K562 (cell line): ENCODE measurements around the gene POLD4. TPM values are rescaled to one million over a fixed set of nuclear protein-coding genes. Genes with fewer than 3 reads are reported as not detected.

Source experiments
- ATAC-seq: fragments of 200-7000 bp; cut with Tn5 transposase; 3 replicates; pipeline ENCODE4 v1.9.1; 2020; ENCODE audit warnings: moderate library complexity
- BruUV-seq: library from RNA; stranded (reverse); fragments of 400-500 nt; replicated peaks from 2 replicates; lab custom pipeline; 2021; lab: Mats Ljungman, UMichigan
- CTCF ChIA-PET: fragments of 300-600 bp; formaldehyde crosslinking; extraction: SDS; loops from one replicate; lab custom pipeline; 2021; ENCODE audit warnings: low intra/inter-chr PET ratio; lab: Yijun Ruan, JAX
- POLR2A ChIA-PET: fragments of 300-600, 350-650 bp; sonication (Branson Sonifier 250); formaldehyde crosslinking; extraction: SDS; loops from one replicate; lab custom pipeline; 2021; ENCODE audit warnings: antibody characterized with exemption, inconsistent platforms; lab: Yijun Ruan, JAX
- DNase-seq, 4 experiments: peaks; one replicate each; pipeline versions ENCODE4 v3.0.0 to v3.0.0-alpha.2; 2011 to 2018; ENCODE audit warnings: low spot score in 3 of 4, mixed read lengths in 3 of 4; ENCODE audit errors: extremely low read depth in 1 of 4
- FAIRE-seq: peaks from 2 replicates; lab custom pipeline; 2011; peaks lifted over from hg19 to GRCh38; lab: Jason Lieb, UNC
- H2AFZ ChIP-seq: 2 replicates; pipeline ENCODE4 v1.6.0; 2011; ENCODE audit warnings: low read depth, low read length, control low read depth, inconsistent platforms
- H3K27ac ChIP-seq: fragments of 200-600 bp; 3 replicates; pipeline ENCODE4 v1.8.0; 2011; ENCODE audit warnings: low read depth, mild to moderate bottlenecking, control low read depth, inconsistent platforms, low read length, moderate library complexity, mixed read lengths; ENCODE audit errors: extremely low read depth
- H3K27me3 ChIP-seq, 2 experiments: fragments of 300-600 bp in 1 of 2; 2 replicates in 1 of 2; 3 replicates in 1 of 2; pipeline versions ENCODE4 v1.6.0 to v1.8.0; 2011; ENCODE audit warnings: inconsistent platforms in 2 of 2, low read length in 2 of 2, mild to moderate bottlenecking in 1 of 2, mixed read lengths in 1 of 2, moderate library complexity in 1 of 2; ENCODE audit not compliant: control insufficient read depth in 2 of 2, insufficient read depth in 2 of 2
- H3K36me3 ChIP-seq: fragments of 300-600 bp; 3 replicates; pipeline ENCODE4 v1.8.0; 2011; ENCODE audit warnings: mild to moderate bottlenecking, low read length, inconsistent platforms; ENCODE audit not compliant: control insufficient read depth, insufficient read depth
- H3K4me1 ChIP-seq, 2 experiments: fragments of 200-600 bp in 1 of 2; replicated peaks in 1 of 2; 2 replicates in 1 of 2; 3 replicates in 1 of 2; pipeline versions ENCODE4 v1.5.1 to v1.8.0; 2011; ENCODE audit warnings: inconsistent platforms in 2 of 2, low read length in 2 of 2, mild to moderate bottlenecking in 1 of 2, mixed read lengths in 1 of 2, moderate library complexity in 1 of 2; ENCODE audit not compliant: control insufficient read depth in 2 of 2, insufficient read depth in 2 of 2
- H3K4me2 ChIP-seq: 2 replicates; pipeline ENCODE4 v1.6.1; 2011; ENCODE audit warnings: low read length, control low read depth, inconsistent platforms, mixed read lengths; ENCODE audit not compliant: insufficient read depth
- H3K4me3 ChIP-seq: fragments of 200-600 bp; sonication (generic), shearing (Covaris generic); 2 replicates; pipeline ENCODE4 v1.5.1; 2016; ENCODE audit warnings: control low read depth, inconsistent platforms
- H3K79me2 ChIP-seq: fragments of 200-600 bp; 3 replicates; pipeline ENCODE4 v1.8.0; 2011; ENCODE audit warnings: low read length, inconsistent platforms; ENCODE audit not compliant: control insufficient read depth, insufficient read depth
- H3K9ac ChIP-seq, 2 experiments: 2 replicates each; pipeline versions ENCODE4 v1.6.0 to v1.6.1; 2011; ENCODE audit warnings: low read depth in 2 of 2, low read length in 2 of 2, control low read depth in 1 of 2, inconsistent platforms in 1 of 2, mild to moderate bottlenecking in 1 of 2, mixed read lengths in 1 of 2; ENCODE audit not compliant: insufficient read depth in 1 of 2
- H3K9me1 ChIP-seq: one replicate; pipeline ENCODE4 v1.6.0; 2011; ENCODE audit warnings: inconsistent platforms, mild to moderate bottlenecking, low read length, moderate library complexity; ENCODE audit not compliant: control insufficient read depth, insufficient read depth
- H3K9me3 ChIP-seq: replicated peaks from 2 replicates; pipeline ENCODE4 v1.5.1; 2011; ENCODE audit warnings: low read depth, low read length, inconsistent platforms; ENCODE audit not compliant: control insufficient read depth, insufficient read depth
- H4K20me1 ChIP-seq: replicated peaks from 2 replicates; pipeline ENCODE4 v1.6.1; 2011; ENCODE audit warnings: low read length, inconsistent platforms, mixed read lengths; ENCODE audit not compliant: control insufficient read depth, insufficient read depth
- CREM ChIP-seq: IDR thresholded peaks from 2 replicates; pipeline ENCODE4 v1.6.1; 2014; ENCODE audit warnings: antibody characterized with exemption, low read depth
- CTCF ChIP-seq, 3 experiments: IDR thresholded peaks in 2 of 3; conservative IDR thresholded peaks in 1 of 3; 2 replicates each; pipeline ENCODE4 v1.5.1; 2011 to 2012; ENCODE audit warnings: low read length in 3 of 3, mild to moderate bottlenecking in 3 of 3, control low read depth in 2 of 3, improper control_type of control experiment in 1 of 3, inconsistent platforms in 1 of 3, low read depth in 1 of 3, mixed read lengths in 1 of 3, moderate library complexity in 1 of 3; ENCODE audit not compliant: insufficient read depth in 2 of 3
- FOS ChIP-seq: IDR thresholded peaks from 3 replicates; pipeline ENCODE4 v1.6.1; 2011; ENCODE audit not compliant: insufficient read length; ENCODE audit errors: extremely low read depth
- FOXA3 ChIP-seq, 2 experiments: fragments of 450-650 bp in 1 of 2; sonication (generic) in 1 of 2; formaldehyde crosslinking; IDR thresholded peaks in 1 of 2; conservative IDR thresholded peaks in 1 of 2; 2 replicates each; pipeline versions ENCODE4 v1.4.0 to v1.8.0; 2020 to 2022; ENCODE audit warnings: mild to moderate bottlenecking in 2 of 2, missing genetic modification reagents in 1 of 2
- MLX ChIP-seq, 2 experiments: fragments of 450-650 bp in 1 of 2; sonication (generic) in 1 of 2; formaldehyde crosslinking; conservative IDR thresholded peaks; 2 replicates each; pipeline versions ENCODE4 v1.4.0 to v1.8.1; 2020 to 2022; ENCODE audit warnings: mild to moderate bottlenecking in 1 of 2, missing genetic modification reagents in 1 of 2
- NFRKB ChIP-seq: fragments of 450-650 bp; IDR thresholded peaks from 2 replicates; pipeline ENCODE4 v1.6.1; 2016; ENCODE audit warnings: low read depth
- NR3C1 ChIP-seq: sonication (generic); formaldehyde crosslinking; IDR thresholded peaks from 2 replicates; pipeline ENCODE4 v1.8.1; 2022; ENCODE audit warnings: missing genetic modification reagents
- RFX1 ChIP-seq: fragments of 450-650 bp; IDR thresholded peaks from 2 replicates; pipeline ENCODE4 v1.6.1; 2016; ENCODE audit warnings: mild to moderate bottlenecking, moderate library complexity
- SMC3 ChIP-seq: conservative IDR thresholded peaks from 2 replicates; pipeline ENCODE4 v1.6.1; 2011; ENCODE audit warnings: low read depth, low read length, improper control_type of control experiment; ENCODE audit not compliant: insufficient read depth
- STAT5B ChIP-seq: fragments of 250-450 bp; sonication (Bioruptor Pico); IDR thresholded peaks from 2 replicates; pipeline ENCODE4 v1.8.0; 2021; ENCODE audit warnings: mild to moderate bottlenecking, inconsistent platforms
- ZNF449 ChIP-seq: fragments of 250-450 bp; sonication (Bioruptor Pico); IDR thresholded peaks from 2 replicates; pipeline ENCODE4 v1.8.0; 2022; ENCODE audit warnings: moderate library complexity, mild to moderate bottlenecking, inconsistent platforms
- ZNF586 ChIP-seq: fragments of 450-650 bp; formaldehyde crosslinking; conservative IDR thresholded peaks from 2 replicates; pipeline ENCODE4 v1.4.0; 2020; ENCODE audit warnings: mild to moderate bottlenecking, moderate library complexity
- ZNF77 ChIP-seq: fragments of 250-450 bp; sonication (Bioruptor Pico); IDR thresholded peaks from 2 replicates; pipeline ENCODE4 v1.5.0; 2020
- WGBS: fragments of 100-300 bp; shearing (Covaris generic); methylation state at CpG from one replicate; pipeline ENCODE4 v1.1.6; 2016; ENCODE audit warnings: low coverage, mixed read lengths; ENCODE audit not compliant: insufficient coverage; ENCODE audit errors: missing lambda C conversion rate; 5-methylcytosine and 5-hydroxymethylcytosine counted together
- in situ Hi-C: fragments of 300-500 bp; cut with MboI; formaldehyde crosslinking; loops from 4 replicates; pipeline ENCODE4 v1.15.0; 2018; ENCODE audit warnings: inconsistent platforms, mixed read lengths
- intact Hi-C: fragments of 100-400 bp; cut with micrococcal nuclease; formaldehyde crosslinking; loops from 2 replicates; pipeline ENCODE4 v1.14.2; 2022
- polyA plus RNA-seq, 8 experiments: library from polyadenylated mRNA; depleted of rRNA in 4 of 8; stranded (reverse) in 5 of 8; unstranded in 3 of 8; fragments of >200 nt; fragmentation: Nextera tagmentation in 2 of 8; fragmentation: Illumina TruSeq in 1 of 8; extraction: Ambion mirVana in 2 of 8; extraction: Trizol in 1 of 8; gene quantifications; 2 replicates each; pipeline versions ENCODE4 v1.2.1 to v1.2.3, GENCODE V29; 2011 to 2014; ENCODE audit warnings: inconsistent platforms in 1 of 8, missing spikeins in 1 of 8
- total RNA-seq, 7 experiments: library from RNA; depleted of rRNA in 6 of 7; stranded (reverse); fragments of >200 nt in 6 of 7; fragmentation: Illumina TruSeq in 2 of 7; extraction: Trizol in 2 of 7; gene quantifications; 2 replicates each; pipeline versions ENCODE4 v1.2.1 to v1.2.3, GENCODE V29; 2011 to 2021; ENCODE audit warnings: low replicate concordance in 1 of 7
- TF ChIP-seq, protein P1 (sequence below): fragments of 450-650 bp; formaldehyde crosslinking; IDR thresholded peaks from 2 replicates; pipeline ENCODE4 v1.4.0; 2020; ENCODE audit warnings: mild to moderate bottlenecking, moderate library complexity

Gene POLD4
- total and polyA plus RNA-seq, 9 of the 15 experiments (the other 6 are each of a cell fraction or from before 2014, with no cell fraction given), result 5.8 to 64.5 (median 18.3) TPM

DNA sequence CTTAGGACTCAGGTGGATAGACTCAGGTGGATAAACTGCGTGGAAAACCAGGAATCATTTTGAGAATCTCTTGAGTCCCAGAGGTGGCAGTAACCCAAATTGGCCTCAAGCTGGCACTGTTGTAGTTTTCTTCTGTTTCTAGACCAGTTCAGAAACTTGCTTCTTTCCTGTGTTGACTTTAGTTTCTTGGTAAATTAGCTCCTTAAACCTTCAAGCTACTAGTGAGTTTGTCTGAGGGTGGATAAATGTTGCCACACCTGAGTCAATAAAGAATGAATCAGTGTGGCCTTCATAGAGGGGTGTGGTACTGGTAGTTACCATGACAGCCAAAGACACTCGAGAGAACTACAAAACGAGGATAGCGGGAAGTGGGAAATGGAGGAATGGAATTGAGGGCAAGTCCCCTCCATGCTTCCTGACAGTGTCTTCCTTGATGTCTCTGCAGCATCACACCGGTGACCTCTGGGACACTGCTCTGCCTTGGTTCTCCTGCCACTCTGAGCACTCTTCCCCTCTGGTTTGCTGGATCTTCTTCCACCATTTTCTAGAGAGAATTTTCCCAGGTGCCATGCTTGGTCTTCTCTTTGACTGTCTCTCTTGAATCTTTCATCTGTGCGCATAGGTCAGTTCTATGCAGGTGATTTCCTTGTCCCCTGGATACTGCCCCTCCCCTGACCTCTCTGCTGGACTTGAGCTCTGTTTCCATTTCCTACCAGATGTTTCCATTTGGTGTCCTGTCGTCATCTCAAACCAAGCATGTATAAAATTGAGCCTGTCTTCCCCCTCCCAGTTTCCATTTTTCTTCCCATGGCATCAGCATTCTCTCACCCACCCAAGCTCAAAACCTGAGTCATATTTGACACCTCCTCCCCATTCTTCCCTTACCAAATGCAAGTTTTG lies 7.2 kb downstream of the POLD4 start:
- Histone ChIP-seq H3K4me2 (no peak overlapping the region), H3K79me2 (no peaks in the 10 kb centered on the region), H3K27me3 (no peaks in the 10 kb centered on the region), H3K36me3 (no peaks in the 10 kb centered on the region), H3K4me3 (no peak overlapping the region), H3K27ac (no peak overlapping the region), H4K20me1 (no peaks in the 10 kb centered on the region; the same call in 1 of the 2 replicates), H3K4me1 (peaks cover 11 to 30% of the 10 kb centered on the region in 2 experiments; a peak in 3 of 5 replicates), H3K9me3 (no peaks in the 10 kb centered on the region), H3K9me1 (no peaks in the 10 kb centered on the region), H3K9ac (no peak overlapping the region), H2AFZ (0 out of 2 replicates have a peak overlapping the region, but pooled peaks have one; percentile 11)
- peak; percentile 72 for ATAC-seq
- peak in 2 of 4 experiments; percentile 13 to 44 for DNase-seq
- CTCF ChIA-PET, result interaction anchor here (1.9 kb wide), 1 partner anchor 36 kb away, joined by 8 read pairs; no protein-coding TSS in a partner anchor
- POLR2A ChIA-PET, result interaction anchor here (0.6 to 1.4 kb wide), 9 partner anchors 9 to 476 kb away, joined by 3 to 4 read pairs (median 3); no protein-coding TSS in a partner anchor
- no TSS peak for BruUV-seq
- intact Hi-C loops (no loop called here), in situ Hi-C loops (no loop called here)
- 50% methylated on average over 7 of the region's 7 CpGs for WGBS
- peak; percentile 44 for FAIRE-seq
- TF ChIP-seq ZNF449 (no peak), NFRKB (no peak), SMC3 (peak; percentile 52; the same call in 1 of the 2 replicates), ZNF77 (CRISPR knock-in tag) (no peak), FOXA3 (CRISPR knock-in tag; conservative IDR thresholded peaks at IDR 0.05 in 1 of 2, IDR thresholded peaks at IDR 0.05 in 1 of 2) (peak; percentile 18 to 84; a peak in 1 of 4 replicates), STAT5B (CRISPR knock-in tag) (no peak), CREM (no peak), MLX (CRISPR knock-in tag; conservative IDR thresholded peaks at IDR 0.05) (no peak), FOS (no peak), RFX1 (peak; percentile 74; the same call in 1 of the 2 replicates), CTCF (IDR thresholded peaks at IDR 0.05 in 2 of 3, conservative IDR thresholded peaks at IDR 0.05 in 1 of 3; ENCODE audit: insufficient read depth in 2 of 3, low read depth in 1 of 3, low read length in 3 of 3) (peak; percentile 61 to 83 (median 81)), NR3C1 (CRISPR knock-in tag) (no peak), ZNF586 (CRISPR knock-in tag) (no peak)
- TF ChIP-seq, protein P1, sequence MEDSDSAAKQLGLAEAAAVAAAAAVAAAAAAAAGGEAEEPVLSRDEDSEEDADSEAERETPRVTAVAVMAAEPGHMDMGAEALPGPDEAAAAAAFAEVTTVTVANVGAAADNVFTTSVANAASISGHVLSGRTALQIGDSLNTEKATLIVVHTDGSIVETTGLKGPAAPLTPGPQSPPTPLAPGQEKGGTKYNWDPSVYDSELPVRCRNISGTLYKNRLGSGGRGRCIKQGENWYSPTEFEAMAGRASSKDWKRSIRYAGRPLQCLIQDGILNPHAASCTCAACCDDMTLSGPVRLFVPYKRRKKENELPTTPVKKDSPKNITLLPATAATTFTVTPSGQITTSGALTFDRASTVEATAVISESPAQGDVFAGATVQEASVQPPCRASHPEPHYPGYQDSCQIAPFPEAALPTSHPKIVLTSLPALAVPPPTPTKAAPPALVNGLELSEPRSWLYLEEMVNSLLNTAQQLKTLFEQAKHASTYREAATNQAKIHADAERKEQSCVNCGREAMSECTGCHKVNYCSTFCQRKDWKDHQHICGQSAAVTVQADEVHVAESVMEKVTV (CRISPR knock-in tag), result peak; percentile 35; the same call in 1 of the 2 replicates
